Vagina (tissue), 2 donors: ENCODE data around the gene SERPINB11.

ENCODE experiments used
- CTCF ChIP-seq, 3 experiments: fragments of 450-650 bp in 2 of 3; fragments of 200-600 bp in 1 of 3; sonication (generic) in 1 of 3; IDR thresholded peaks; one replicate each; pipeline ENCODE4 v1.5.1; 2017 to 2019; ENCODE audit warnings: antibody characterized with exemption in 3 of 3, mild to moderate bottlenecking in 2 of 3, moderate library complexity in 2 of 3
- POLR2AphosphoS5 ChIP-seq, 2 donors: sonication (generic); formaldehyde crosslinking; IDR thresholded peaks; one replicate each; pipeline ENCODE4 v1.9.0; 2017; ENCODE audit warnings: antibody characterized with exemption in 2 of 2, mild to moderate bottlenecking in 2 of 2, low read depth in 1 of 2; ENCODE audit not compliant: insufficient read depth in 1 of 2

- TF ChIP-seq POLR2AphosphoS5 (IDR thresholded peaks at IDR 0.05; ENCODE audit: insufficient read depth in 1 of 2, low read depth in 1 of 2) (peak in 1 of 2 donors; percentile 17), CTCF (IDR thresholded peaks at IDR 0.05) (no peak)
These were observed 26.0 kb upstream of the SERPINB11 start for GRCh38 chr18:63676526-63677323.
